Activated T-helper 1 cell treated with Interleukin-2 at 50 U/mL for 16 hours (primary cell): ENCODE data around the gene MMADHC.

Experiments
- DNase-seq: peaks from one replicate; pipeline ENCODE4 v3.0.0-alpha.2; 2020; ENCODE audit warnings: low read depth

Gene MMADHC

GRCh38 chr2:149556452-149556851 is 31.1 kb downstream of the MMADHC start:
- DNase-seq: no peak

GRCh38 chr2:149552830-149553229 is 34.7 kb downstream of the MMADHC start:
- no peak for DNase-seq

GRCh38 chr2:149552226-149552625 is 35.3 kb downstream of the MMADHC start:
- no peak for DNase-seq

- no peak for DNase-seq
These were observed 42.9 kb downstream of the MMADHC start for GRCh38 chr2:149544692-149545091.

- DNase-seq: no peak
These were observed 43.7 kb downstream of the MMADHC start for GRCh38 chr2:149543845-149544244.

GRCh38 chr2:149540138-149540537 is 47.4 kb downstream of the MMADHC start:
- DNase-seq: no peak

GRCh38 chr2:149538138-149538833 is 49.3 kb downstream of the MMADHC start:
- no peak for DNase-seq

GRCh38 chr2:149537092-149537726 is 50.4 kb downstream of the MMADHC start:
- DNase-seq: no peak

- no peak for DNase-seq
These were observed 50.9 kb downstream of the MMADHC start for GRCh38 chr2:149536649-149537048.

- DNase-seq: no peak
These were observed 52.9 kb downstream of the MMADHC start for GRCh38 chr2:149534674-149535073.

GRCh38 chr2:149528983-149529382 is 58.6 kb downstream of the MMADHC start:
- no peak for DNase-seq

- DNase-seq: no peak
These were observed 59.4 kb downstream of the MMADHC start for GRCh38 chr2:149527998-149528755.

GRCh38 chr2:149526689-149527088 is 60.9 kb downstream of the MMADHC start:
- no peak for DNase-seq

GRCh38 chr2:149525323-149525722 is 62.3 kb downstream of the MMADHC start:
- no peak for DNase-seq
